DOHH2 (cell line): ENCODE measurements around the gene KDM5A.

Experiments
- CTCF ChIP-seq: fragments of 200-600 bp; sonication (generic); IDR thresholded peaks from one replicate; pipeline ENCODE4 v1.5.1; 2014; ENCODE audit warnings: antibody characterized with exemption, mild to moderate bottlenecking, low read depth, low read length; ENCODE audit not compliant: poor library complexity, severe bottlenecking
- EZH2phosphoT487 ChIP-seq: fragments of 200-600 bp; sonication (generic); IDR thresholded peaks from 2 replicates; pipeline ENCODE4 v1.6.1; 2017; ENCODE audit warnings: borderline replicate concordance, mild to moderate bottlenecking, antibody characterized with exemption, low read length, moderate library complexity, mixed read lengths

- TF ChIP-seq CTCF (no peak), EZH2phosphoT487 (no peak)
These were observed 67.4 kb downstream of the KDM5A start for GRCh38 chr12:321606-322326.
